Naive thymus-derived CD4-positive, alpha-beta T cell (primary cell): Measurements from ENCODE around the gene GSG1L. TPM values are rescaled to one million over a fixed set of nuclear protein-coding genes. Genes with fewer than 3 reads are reported as not detected.

Experiments
- ATAC-seq: fragments of 150-1000 bp; cut with Tn5 transposase; 2 replicates; pipeline ENCODE4 v1.10.0; 2021; ENCODE audit warnings: mild to moderate bottlenecking, moderate library complexity
- CTCF ChIA-PET: fragments of 350-600 bp; sonication (Branson Sonifier 250); formaldehyde crosslinking; loops from one replicate; lab custom pipeline; 2021; ENCODE audit warnings: antibody characterized with exemption; lab: Charles Lee
- POLR2A ChIA-PET: fragments of 350-600 bp; sonication (Branson Sonifier 250); formaldehyde crosslinking; loops from one replicate; lab custom pipeline; 2021; ENCODE audit warnings: antibody characterized with exemption, inconsistent platforms; lab: Charles Lee
- DNase-seq, 9 donors: peaks; one replicate each; pipeline versions ENCODE4 v3.0.0 to v3.0.0-alpha.2; 2020 to 2022; ENCODE audit warnings: mixed read lengths in 1 of 9
- H3K27ac ChIP-seq: one replicate; pipeline ENCODE4 v1.7.0; 2013; ENCODE audit warnings: mild to moderate bottlenecking, low read depth, low read length, moderate library complexity
- H3K27me3 ChIP-seq, 2 donors: one replicate each; pipeline ENCODE4 v1.7.0; 2013; ENCODE audit warnings: low read length in 2 of 2, mild to moderate bottlenecking in 2 of 2, moderate library complexity in 2 of 2; ENCODE audit not compliant: control insufficient read depth in 2 of 2, insufficient read depth in 2 of 2
- H3K36me3 ChIP-seq, 3 experiments: 1 replicate in 2 of 3; 2 replicates in 1 of 3; pipeline ENCODE4 v1.7.0; 2013; ENCODE audit warnings: low read length in 3 of 3, mild to moderate bottlenecking in 3 of 3, moderate library complexity in 1 of 3; ENCODE audit not compliant: insufficient read depth in 3 of 3, control insufficient read depth in 2 of 3
- H3K4me1 ChIP-seq, 2 donors: one replicate each; pipeline ENCODE4 v1.7.0; 2013; ENCODE audit warnings: low read length in 2 of 2, mild to moderate bottlenecking in 2 of 2, moderate library complexity in 1 of 2; ENCODE audit not compliant: control insufficient read depth in 2 of 2, insufficient read depth in 2 of 2
- H3K4me3 ChIP-seq: 2 replicates; pipeline ENCODE4 v1.7.0; 2013; ENCODE audit warnings: mild to moderate bottlenecking, low read length
- H3K9me3 ChIP-seq, 3 experiments: 1 replicate in 2 of 3; 2 replicates in 1 of 3; pipeline ENCODE4 v1.7.0; 2013; ENCODE audit warnings: low read length in 3 of 3; ENCODE audit not compliant: control insufficient read depth in 2 of 3
- H3K27ac Mint-ChIP-seq, 9 donors: one replicate each; pipeline ENCODE4 v1.8.0; 2020 to 2022; ENCODE audit warnings: mixed read lengths in 9 of 9, mild to moderate bottlenecking in 8 of 9, moderate library complexity in 5 of 9, inconsistent platforms in 2 of 9
- H3K27me3 Mint-ChIP-seq, 5 donors: one replicate each; pipeline ENCODE4 v1.8.0; 2021 to 2022; ENCODE audit warnings: mixed read lengths in 5 of 5, mild to moderate bottlenecking in 1 of 5
- H3K36me3 Mint-ChIP-seq, 5 donors: one replicate each; pipeline ENCODE4 v1.8.0; 2020 to 2022; ENCODE audit warnings: mixed read lengths in 5 of 5, mild to moderate bottlenecking in 3 of 5, inconsistent platforms in 1 of 5
- H3K4me1 Mint-ChIP-seq, 7 donors: one replicate each; pipeline ENCODE4 v1.8.0; 2020 to 2022; ENCODE audit warnings: mixed read lengths in 7 of 7, mild to moderate bottlenecking in 3 of 7, inconsistent platforms in 1 of 7
- H3K4me3 Mint-ChIP-seq, 10 donors: one replicate each; pipeline ENCODE4 v1.8.0; 2020 to 2022; ENCODE audit warnings: mild to moderate bottlenecking in 10 of 10, mixed read lengths in 10 of 10, moderate library complexity in 6 of 10, inconsistent platforms in 2 of 10
- H3K9me3 Mint-ChIP-seq, 11 donors: one replicate each; pipeline ENCODE4 v1.8.0; 2020 to 2022; ENCODE audit warnings: mixed read lengths in 11 of 11, mild to moderate bottlenecking in 4 of 11, inconsistent platforms in 1 of 11, moderate library complexity in 1 of 11
- intact Hi-C, 2 donors: fragments of 100-400 bp; cut with micrococcal nuclease; formaldehyde crosslinking; loops; one replicate each; pipeline ENCODE4 v1.15.1; 2023
- polyA plus RNA-seq, 2 donors: library from polyadenylated mRNA; unstranded; fragments of 300-500 nt; fragmentation: Illumina TruSeq; gene quantifications; one replicate each; pipeline ENCODE4 v1.2.3, GENCODE V29; 2021
- total RNA-seq, 6 experiments: library from RNA in 5 of 6; stranded (reverse) in 5 of 6; gene quantifications; 1 replicate in 5 of 6; 2 replicates in 1 of 6; pipeline ENCODE4 v1.2.3 and lab custom pipeline; 2021 to 2026

The GSG1L gene
- total and polyA plus RNA-seq, 7 experiments from 2014 or later: 0.10 TPM; not detected in 6

DNA sequence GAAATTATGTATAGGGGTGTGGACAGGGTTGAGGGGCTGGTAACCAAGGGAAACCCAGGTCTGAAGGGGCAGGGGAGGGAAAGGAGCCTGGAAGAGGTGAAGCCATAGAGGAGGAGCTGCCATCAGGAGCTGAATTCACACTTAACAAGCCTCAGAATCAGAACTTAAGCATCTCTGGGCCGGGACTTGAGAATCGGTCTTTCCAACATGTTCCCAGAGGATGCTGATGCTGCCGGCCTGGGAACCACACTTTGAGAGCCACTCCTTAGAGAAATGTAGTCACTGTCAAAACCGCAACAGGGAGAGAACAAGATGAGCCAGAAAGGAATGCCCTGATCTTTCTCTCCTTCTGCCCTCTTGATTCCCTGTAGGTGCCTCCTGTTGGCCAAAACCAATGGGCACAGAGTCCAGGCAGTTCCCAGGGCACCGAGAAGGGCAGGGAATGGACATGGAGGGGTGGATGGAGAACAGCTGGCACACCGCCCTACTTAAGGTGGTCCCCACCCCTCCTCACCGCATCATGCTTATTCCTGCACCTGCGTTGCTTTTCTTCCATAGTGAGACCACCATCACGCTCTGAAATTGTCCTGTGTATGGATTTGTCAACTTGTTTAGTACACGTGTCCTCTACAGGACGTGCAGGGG, 88.5 kb downstream of the GSG1L start:
- Mint-ChIP-seq H3K9me3 (no peaks in the 10 kb centered on the region), H3K27ac (no peak overlapping the region), H3K4me3 (no peak overlapping the region), H3K4me1 (peaks cover 0 to 10% (median 4%) of the 10 kb centered on the region in 7 donors), H3K27me3 (peaks cover 5 to 19% (median 16%) of the 10 kb centered on the region in 5 donors), H3K36me3 (no peaks in the 10 kb centered on the region)
- Histone ChIP-seq H3K4me3 (no peak overlapping the region), H3K27me3 (no peaks in the 10 kb centered on the region), H3K36me3 (no peaks in the 10 kb centered on the region), H3K4me1 (peaks cover 0 to 4% of the 10 kb centered on the region in 2 donors), H3K27ac (no peak overlapping the region), H3K9me3 (no peaks in the 10 kb centered on the region)
- ATAC-seq: no peak
- POLR2A ChIA-PET: no interaction called here
- no peak for DNase-seq
- intact Hi-C loops: no loop called here
- CTCF ChIA-PET: no interaction called here

DNA sequence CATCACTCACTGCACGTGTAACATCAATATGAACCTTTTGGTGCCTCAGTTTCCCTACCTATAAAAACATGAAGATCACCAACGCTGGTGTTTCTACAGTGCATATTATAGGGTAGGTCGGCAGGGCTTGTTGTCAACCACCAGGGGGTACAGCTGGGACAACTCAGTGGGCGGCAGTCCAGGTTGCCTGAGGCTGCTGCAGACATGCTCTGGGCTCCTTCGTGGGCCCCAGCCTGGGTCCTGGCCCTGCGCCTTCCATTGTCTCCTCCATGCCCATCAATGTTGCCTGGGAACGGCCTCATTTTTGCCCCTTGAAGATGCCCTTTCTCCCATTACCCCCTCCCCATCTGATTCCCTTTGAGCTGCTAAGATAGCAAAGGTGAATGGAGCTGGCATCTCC, 89.8 kb downstream of the GSG1L start:
- CTCF ChIA-PET: no interaction called here
- no peaks in the 10 kb centered on the region for H3K36me3 Mint-ChIP-seq
- no peaks in the 10 kb centered on the region for H3K27me3 ChIP-seq

DNA sequence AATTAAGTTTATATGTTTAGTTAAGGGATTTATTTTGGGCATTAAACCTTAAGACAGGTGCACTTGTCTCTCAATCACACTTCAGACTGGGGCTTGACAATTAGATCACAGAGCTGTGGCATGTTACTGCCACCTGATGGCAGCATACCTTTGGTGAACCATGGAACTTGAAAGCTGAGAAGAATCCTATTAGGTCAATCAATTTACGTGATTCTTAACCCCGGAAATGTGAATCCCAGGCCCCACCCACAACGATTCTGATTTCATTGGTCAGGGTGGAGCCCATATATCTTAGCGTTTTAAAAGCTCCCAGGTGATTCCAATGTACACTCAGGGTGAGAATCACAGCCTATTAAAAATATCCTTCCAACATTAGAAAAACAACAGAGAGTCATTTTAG, 91.0 kb downstream of the GSG1L start:
- ChIA-PET CTCF (interaction anchor here (0.6 to 1.3 kb wide), 5 partner anchors 10 to 245 kb away, joined by 3 to 9 read pairs (median 3); no protein-coding TSS in a partner anchor), POLR2A (no interaction called here)
- Histone ChIP-seq H3K9me3 (no peaks in the 10 kb centered on the region), H3K36me3 (no peaks in the 10 kb centered on the region), H3K27me3 (no peaks in the 10 kb centered on the region), H3K4me3 (no peak overlapping the region), H3K27ac (no peak overlapping the region), H3K4me1 (peaks cover 0 to 4% of the 10 kb centered on the region in 2 donors)
- H3K27me3 Mint-ChIP-seq: peaks cover 5 to 15% (median 11%) of the 10 kb centered on the region in 5 donors
- DNase-seq (peak in 6 of 9 donors; percentile 19 to 44 (median 34)), ATAC-seq (peak; percentile 86)
- peaks cover 0 to 10% (median 4%) of the 10 kb centered on the region in 7 donors for H3K4me1 Mint-ChIP-seq
- intact Hi-C loops: loop anchor here in 1 of 2 donors (1.0 kb wide), 1 partner anchor 98 kb away; no protein-coding TSS in a partner anchor
- H3K4me3 Mint-ChIP-seq: peak overlapping the region in 1 of 10 donors; percentile 30
- H3K27ac Mint-ChIP-seq: peak overlapping the region in 1 of 9 donors; percentile 21
- H3K9me3 Mint-ChIP-seq: no peaks in the 10 kb centered on the region
- H3K36me3 Mint-ChIP-seq: no peaks in the 10 kb centered on the region

More for the DNA sequence above, 89.8 kb downstream of the GSG1L start:
- no peak overlapping the region for H3K4me3 Mint-ChIP-seq
- Histone ChIP-seq H3K9me3 (no peaks in the 10 kb centered on the region), H3K27ac (no peak overlapping the region), H3K36me3 (no peaks in the 10 kb centered on the region), H3K4me1 (peaks cover 0 to 4% of the 10 kb centered on the region in 2 donors), H3K4me3 (no peak overlapping the region)
- POLR2A ChIA-PET: no interaction called here
- H3K27ac Mint-ChIP-seq: no peak overlapping the region
- intact Hi-C loops: no loop called here
- DNase-seq (no peak), ATAC-seq (no peak)
- no peaks in the 10 kb centered on the region for H3K9me3 Mint-ChIP-seq
- H3K27me3 Mint-ChIP-seq: peaks cover 5 to 15% (median 12%) of the 10 kb centered on the region in 5 donors
- peaks cover 0 to 10% (median 4%) of the 10 kb centered on the region in 7 donors for H3K4me1 Mint-ChIP-seq

DNA sequence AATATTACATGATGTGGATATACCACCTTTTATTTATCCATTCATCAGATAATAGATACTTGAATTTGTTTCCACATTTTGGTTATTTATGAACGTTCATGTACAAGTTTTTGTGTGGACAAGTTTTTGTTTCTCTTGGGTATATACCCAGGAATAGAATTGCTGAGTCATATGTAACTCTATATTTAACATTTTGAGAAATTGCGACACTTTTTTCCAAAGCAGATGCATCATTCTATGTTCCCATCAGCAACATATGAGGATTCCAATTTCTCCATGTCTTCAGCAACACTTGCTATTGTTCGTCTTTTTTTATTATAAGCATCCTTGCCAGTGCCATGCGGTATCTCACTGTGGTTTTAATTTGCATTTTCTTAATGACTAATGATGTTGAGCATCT, 93.9 kb downstream of the GSG1L start:
- no peaks in the 10 kb centered on the region for H3K9me3 ChIP-seq
- peaks cover 0 to 10% (median 4%) of the 10 kb centered on the region in 7 donors for H3K4me1 Mint-ChIP-seq
- peaks cover 0 to 4% of the 10 kb centered on the region in 2 donors for H3K4me1 ChIP-seq
- no peaks in the 10 kb centered on the region for H3K36me3 ChIP-seq
- intact Hi-C loops: no loop called here
- H3K27me3 Mint-ChIP-seq: peaks cover 0 to 12% (median under 1%) of the 10 kb centered on the region in 5 donors
- H3K4me3 Mint-ChIP-seq: no peak overlapping the region
- H3K27me3 ChIP-seq: no peaks in the 10 kb centered on the region
- peak overlapping the region in 1 of 9 donors; percentile 7 for H3K27ac Mint-ChIP-seq
- H3K36me3 Mint-ChIP-seq: no peaks in the 10 kb centered on the region
- H3K4me3 ChIP-seq: no peak overlapping the region
- CTCF ChIA-PET: no interaction called here
- H3K9me3 Mint-ChIP-seq: peaks cover 0 to 3% (median 0%) of the 10 kb centered on the region in 11 donors
- no peak overlapping the region for H3K27ac ChIP-seq
- POLR2A ChIA-PET: no interaction called here
- DNase-seq (no peak), ATAC-seq (no peak)

DNA sequence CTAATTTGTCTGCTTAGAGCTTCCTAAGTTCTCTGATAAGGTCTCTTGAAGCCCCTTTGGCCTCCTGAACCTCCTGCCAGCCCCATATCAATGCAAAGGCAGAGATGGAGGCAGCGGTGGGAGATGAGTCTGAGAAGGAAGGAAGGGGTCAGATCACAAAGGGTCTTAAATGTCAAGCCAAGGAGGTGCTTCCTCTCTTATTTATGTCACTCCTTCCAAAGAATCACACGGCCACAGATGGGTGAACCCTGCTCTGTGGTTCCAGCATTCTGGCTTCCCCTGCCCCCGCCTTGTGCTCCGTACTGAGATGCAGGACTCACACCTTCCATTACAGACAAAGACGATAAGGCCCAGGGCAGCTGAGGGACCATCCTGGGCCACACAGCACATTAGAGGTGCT, 96.3 kb downstream of the GSG1L start:
- ChIA-PET CTCF (no interaction called here), POLR2A (interaction anchor here (0.6 kb wide), 1 partner anchor 1698 kb away, joined by 3 read pairs; no protein-coding TSS in a partner anchor)
- H3K27me3 ChIP-seq: no peaks in the 10 kb centered on the region
- Mint-ChIP-seq H3K36me3 (peaks cover 0 to 5% (median 0%) of the 10 kb centered on the region in 5 donors), H3K27ac (no peak overlapping the region), H3K9me3 (peaks cover 0 to 3% (median 0%) of the 10 kb centered on the region in 11 donors), H3K4me3 (no peak overlapping the region), H3K27me3 (peaks cover 8 to 22% (median 12%) of the 10 kb centered on the region in 5 donors), H3K4me1 (peaks cover 0 to 3% (median 0%) of the 10 kb centered on the region in 7 donors)
- H3K27ac ChIP-seq: no peak overlapping the region
- no peaks in the 10 kb centered on the region for H3K4me1 ChIP-seq
- intact Hi-C loops: no loop called here
- H3K36me3 ChIP-seq: no peaks in the 10 kb centered on the region
- H3K4me3 ChIP-seq: no peak overlapping the region
- H3K9me3 ChIP-seq: no peaks in the 10 kb centered on the region
- ATAC-seq (no peak), DNase-seq (no peak)

DNA sequence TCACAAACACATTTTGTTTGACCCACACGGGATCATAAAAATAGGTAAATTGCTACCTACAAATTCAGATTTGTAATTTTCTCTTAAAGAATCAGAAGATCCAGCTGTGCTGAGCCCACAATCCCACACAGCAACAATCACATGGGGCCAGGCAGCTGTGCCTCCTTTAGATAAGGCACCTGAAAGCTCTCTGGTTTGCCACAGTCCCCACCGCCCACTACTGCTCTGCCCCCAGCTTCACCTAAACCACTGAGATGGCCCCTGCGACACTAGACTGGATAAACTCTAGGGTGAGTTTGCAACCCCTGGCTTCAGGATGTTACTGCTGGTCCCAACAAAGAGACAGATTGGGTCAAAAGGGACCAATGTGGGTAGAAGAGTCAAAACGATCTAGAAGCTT, 96.8 kb downstream of the GSG1L start:
- H3K36me3 ChIP-seq: no peaks in the 10 kb centered on the region
- Mint-ChIP-seq H3K27me3 (peaks cover 8 to 25% (median 10%) of the 10 kb centered on the region in 5 donors), H3K4me3 (no peak overlapping the region), H3K36me3 (peaks cover 0 to 5% (median 0%) of the 10 kb centered on the region in 5 donors), H3K4me1 (no peaks in the 10 kb centered on the region), H3K9me3 (peaks cover 0 to 3% (median 0%) of the 10 kb centered on the region in 11 donors), H3K27ac (no peak overlapping the region)
- H3K27ac ChIP-seq: no peak overlapping the region
- no peak overlapping the region for H3K4me3 ChIP-seq
- ATAC-seq: no peak
- no peaks in the 10 kb centered on the region for H3K9me3 ChIP-seq
- no peak for DNase-seq
- H3K27me3 ChIP-seq: no peaks in the 10 kb centered on the region
- CTCF ChIA-PET: no interaction called here
- intact Hi-C loops: no loop called here
- POLR2A ChIA-PET: interaction anchor here (0.6 kb wide), 1 partner anchor 1698 kb away, joined by 3 read pairs; no protein-coding TSS in a partner anchor
- H3K4me1 ChIP-seq: no peaks in the 10 kb centered on the region
